IMR-90 (cell line): Measurements from ENCODE around the gene SUN5. TPM values are rescaled to one million over a fixed set of nuclear protein-coding genes. Genes with fewer than 3 reads are reported as not detected.

ENCODE experiments used
- ATAC-seq: fragments of 200-7000 bp; cut with Tn5 transposase; 2 replicates; pipeline ENCODE4 v1.9.1; 2020; ENCODE audit warnings: low read depth, mild to moderate bottlenecking, moderate library complexity
- BruUV-seq: library from RNA; stranded (reverse); fragments of 400-500 nt; replicated peaks from 2 replicates; lab custom pipeline; 2021; lab: Mats Ljungman, UMichigan
- CTCF ChIA-PET: fragments of 300-600 bp; formaldehyde crosslinking; extraction: SDS; loops from one replicate; lab custom pipeline; 2021; ENCODE audit warnings: antibody characterized with exemption; lab: Yijun Ruan, JAX
- POLR2A ChIA-PET: fragments of 300-600 bp; sonication (Branson Sonifier 250); formaldehyde crosslinking; loops from one replicate; lab custom pipeline; 2022; ENCODE audit warnings: antibody characterized with exemption; ENCODE audit not compliant: unreplicated experiment; lab: Charles Lee
- DNase-seq: peaks from one replicate; pipeline ENCODE4 v3.0.0; 2013
- H2AFZ ChIP-seq: replicated peaks from 2 replicates; pipeline ENCODE3; 2013; ENCODE audit warnings: low read length, mild to moderate bottlenecking; ENCODE audit not compliant: poor library complexity
- H2AK5ac ChIP-seq: 2 replicates; pipeline ENCODE4 v1.6.1; 2013; ENCODE audit warnings: low read depth, low read length, inconsistent platforms
- H2AK9ac ChIP-seq: replicated peaks from 2 replicates; pipeline ENCODE3; 2013; ENCODE audit warnings: mild to moderate bottlenecking, low read depth, low read length, moderate library complexity; ENCODE audit not compliant: poor library complexity
- H2BK120ac ChIP-seq: 2 replicates; pipeline ENCODE4 v1.6.1; 2013; ENCODE audit warnings: low read depth, low read length, inconsistent platforms
- H2BK15ac ChIP-seq: 3 replicates; pipeline ENCODE4 v1.6.1; 2013; ENCODE audit warnings: low read depth, low read length, inconsistent platforms
- H2BK20ac ChIP-seq: 2 replicates; pipeline ENCODE4 v1.6.1; 2013; ENCODE audit warnings: low read depth, mild to moderate bottlenecking, inconsistent platforms, low read length, moderate library complexity
- H2BK5ac ChIP-seq: 2 replicates; pipeline ENCODE4 v1.6.1; 2013; ENCODE audit warnings: mild to moderate bottlenecking, low read depth, low read length, inconsistent platforms; ENCODE audit not compliant: poor library complexity, severe bottlenecking
- H3K14ac ChIP-seq: replicated peaks from 2 replicates; pipeline ENCODE4 v1.6.1; 2013; ENCODE audit warnings: low read depth, low read length, inconsistent platforms
- H3K18ac ChIP-seq: 2 replicates; pipeline ENCODE4 v1.6.1; 2013; ENCODE audit warnings: low read depth, low read length, control low read depth
- H3K23ac ChIP-seq: 2 replicates; pipeline ENCODE4 v1.6.1; 2013; ENCODE audit warnings: low read depth, low read length, inconsistent platforms
- H3K27ac ChIP-seq: 2 replicates; pipeline ENCODE4 v1.5.1; 2013; ENCODE audit warnings: mild to moderate bottlenecking, control low read depth, low read length; ENCODE audit not compliant: insufficient read depth
- H3K27me3 ChIP-seq: 2 replicates; pipeline ENCODE4 v1.6.1; 2013; ENCODE audit warnings: low read length; ENCODE audit not compliant: control insufficient read depth, insufficient read depth
- H3K36me3 ChIP-seq: 2 replicates; pipeline ENCODE4 v1.6.1; 2013; ENCODE audit warnings: low read length, mixed read lengths; ENCODE audit not compliant: control insufficient read depth, insufficient read depth
- H3K4ac ChIP-seq: 2 replicates; pipeline ENCODE4 v1.6.1; 2013; ENCODE audit warnings: low read depth, low read length, inconsistent platforms
- H3K4me1 ChIP-seq: 2 replicates; pipeline ENCODE4 v1.6.1; 2013; ENCODE audit warnings: low read length, mixed read lengths; ENCODE audit not compliant: control insufficient read depth, insufficient read depth
- H3K4me2 ChIP-seq: 2 replicates; pipeline ENCODE4 v1.6.1; 2013; ENCODE audit warnings: low read depth, mild to moderate bottlenecking, control low read depth, low read length, moderate library complexity
- H3K4me3 ChIP-seq: 2 replicates; pipeline ENCODE4 v1.5.1; 2013; ENCODE audit warnings: low read depth, mild to moderate bottlenecking, control low read depth, low read length, moderate library complexity; ENCODE audit not compliant: insufficient read depth
- H3K56ac ChIP-seq: 2 replicates; pipeline ENCODE4 v1.6.1; 2013; ENCODE audit warnings: low read length, inconsistent platforms; ENCODE audit not compliant: insufficient read depth; ENCODE audit errors: extremely low read depth
- H3K79me1 ChIP-seq, 2 experiments: 2 replicates each; pipeline ENCODE4 v1.6.1; 2013; ENCODE audit warnings: low read length in 2 of 2, inconsistent platforms in 1 of 2, low read depth in 1 of 2
- H3K9ac ChIP-seq: 2 replicates; pipeline ENCODE4 v1.6.1; 2013; ENCODE audit warnings: low read depth, low read length, control low read depth
- H3K9me1 ChIP-seq: 2 replicates; pipeline ENCODE4 v1.6.1; 2013; ENCODE audit warnings: low read length, inconsistent platforms; ENCODE audit not compliant: insufficient read depth
- H3K9me3 ChIP-seq: 2 replicates; pipeline ENCODE4 v1.6.1; 2013; ENCODE audit warnings: low read length; ENCODE audit not compliant: control insufficient read depth, insufficient read depth
- H4K20me1 ChIP-seq: 2 replicates; pipeline ENCODE4 v1.6.1; 2013; ENCODE audit warnings: low read length, inconsistent platforms; ENCODE audit not compliant: insufficient read depth
- H4K5ac ChIP-seq: 2 replicates; pipeline ENCODE4 v1.6.1; 2013; ENCODE audit warnings: mild to moderate bottlenecking, low read depth, low read length, control low read depth
- H4K8ac ChIP-seq, 2 experiments: 2 replicates each; pipeline ENCODE4 v1.6.1; 2013; ENCODE audit warnings: low read depth in 2 of 2, low read length in 2 of 2, control low read depth in 1 of 2, inconsistent platforms in 1 of 2
- H4K91ac ChIP-seq: 2 replicates; pipeline ENCODE4 v1.6.1; 2013; ENCODE audit warnings: low read depth, low read length, inconsistent platforms; ENCODE audit not compliant: insufficient read depth
- BHLHE40 ChIP-seq: fragments of 150-350 bp; IDR thresholded peaks from 2 replicates; pipeline ENCODE4 v1.6.1; 2016; ENCODE audit warnings: mild to moderate bottlenecking, low read depth, low read length
- MAFK ChIP-seq: IDR thresholded peaks from 2 replicates; pipeline ENCODE4 v1.6.1; 2012; ENCODE audit warnings: low read depth, low read length, improper control_type of control experiment
- MAZ ChIP-seq: IDR thresholded peaks from 2 replicates; pipeline ENCODE4 v1.6.1; 2012; ENCODE audit warnings: low read depth, mild to moderate bottlenecking, low read length, improper control_type of control experiment, moderate library complexity, borderline replicate concordance
- RAD21 ChIP-seq: IDR thresholded peaks from 2 replicates; pipeline ENCODE4 v1.6.1; 2012; ENCODE audit warnings: low read length, improper control_type of control experiment
- WGBS, 2 experiments: methylation state at CpG; one replicate each; pipeline versions ENCODE4 v1.1.5 to v1.1.7; 2013; ENCODE audit warnings: missing lambda C conversion rate in 2 of 2; ENCODE audit not compliant: insufficient read length in 1 of 2; ENCODE audit errors: extremely low coverage in 2 of 2; 5-methylcytosine and 5-hydroxymethylcytosine counted together
- dilution Hi-C: fragments of 300-500 bp; cut with HindIII; formaldehyde crosslinking; loops from one replicate; pipeline ENCODE4 v1.14.3; 2018; ENCODE audit warnings: low sequenced_read_pairs; ENCODE audit not compliant: unreplicated experiment
- in situ Hi-C: fragments of 300-500 bp; cut with MboI; formaldehyde crosslinking; loops from 3 replicates; pipeline ENCODE4 v1.14.3; 2019; ENCODE audit warnings: low sequenced_read_pairs, inconsistent platforms, mixed read lengths
- intact Hi-C: fragments of 100-400 bp; cut with micrococcal nuclease; formaldehyde crosslinking; loops from 2 replicates; pipeline ENCODE4 v1.10.0; 2022
- polyA plus RNA-seq, 3 experiments: library from polyadenylated mRNA; depleted of rRNA; stranded (reverse); fragments of >200 nt; gene quantifications; 2 replicates each; pipeline ENCODE4 v1.2.3, GENCODE V29; 2012; ENCODE audit warnings: low replicate concordance in 1 of 3
- total RNA-seq: library from RNA; depleted of rRNA; stranded (reverse); fragments of >200 nt; gene quantifications from 2 replicates; pipeline ENCODE4 v1.2.3, GENCODE V29; 2012
- TF ChIP-seq, protein P1 (sequence below): conservative IDR thresholded peaks from 2 replicates; pipeline ENCODE4 v1.5.1; 2012; ENCODE audit warnings: mild to moderate bottlenecking, low read depth, low read length, improper control_type of control experiment
- TF ChIP-seq, protein P2 (sequence below): fragments of 150-350 bp; IDR thresholded peaks from 2 replicates; pipeline ENCODE4 v1.6.1; 2017; ENCODE audit warnings: mild to moderate bottlenecking, antibody characterized with exemption, low read length, low read depth

SUN5 gene
- total and polyA plus RNA-seq, 2 of the 4 experiments (the other 2 are of a cell fraction), result not detected

DNA sequence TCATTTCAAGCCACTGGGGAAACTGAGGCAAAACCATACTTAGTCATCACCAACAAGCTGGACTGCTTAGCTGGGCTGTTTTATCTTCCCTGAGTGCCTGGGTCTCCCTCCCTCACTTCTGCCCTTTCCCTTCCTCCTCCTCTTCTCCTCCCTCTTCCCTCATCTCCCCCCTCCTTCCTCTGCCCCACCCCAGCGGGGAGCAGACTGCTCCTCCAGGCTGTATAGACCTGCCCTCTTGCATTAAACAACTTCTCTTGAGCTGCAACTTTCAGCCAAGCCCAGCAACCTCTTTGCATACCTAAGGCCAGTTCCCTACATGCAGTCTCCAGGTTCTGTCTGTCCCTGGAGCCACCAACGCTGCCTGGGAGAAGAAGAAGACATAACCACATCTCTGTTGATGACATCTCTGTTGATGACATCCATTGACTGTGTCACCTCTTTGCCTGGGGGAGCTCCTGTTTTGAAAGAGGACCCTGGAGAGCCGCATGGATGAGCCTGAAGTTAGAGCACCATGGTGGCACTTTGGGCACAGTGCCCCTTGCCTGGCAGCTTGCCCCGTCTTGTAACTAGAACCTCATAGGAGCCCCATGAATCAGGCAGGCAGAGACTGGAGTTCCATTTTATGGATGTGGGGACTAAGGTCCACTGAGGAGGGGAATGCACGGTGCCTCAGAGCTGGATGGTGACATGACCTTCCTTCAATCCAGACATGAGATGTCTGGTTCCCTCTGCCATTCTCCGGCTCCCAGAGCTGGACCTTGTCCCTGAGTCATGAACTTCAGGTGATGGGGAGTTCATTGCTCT, 19.4 kb upstream of the SUN5 start:
- Histone ChIP-seq H2AFZ (no peak overlapping the region), H2AK9ac (no peak overlapping the region), H3K4me3 (no peak overlapping the region), H2AK5ac (no peak overlapping the region), H2BK20ac (no peak overlapping the region), H4K8ac (no peak overlapping the region), H3K18ac (no peak overlapping the region), H3K27me3 (no peaks in the 10 kb centered on the region), H3K79me1 (no peaks in the 10 kb centered on the region), H3K9ac (no peak overlapping the region), H3K4ac (no peak overlapping the region), H4K20me1 (no peaks in the 10 kb centered on the region), H3K56ac (no peak overlapping the region), H4K91ac (no peak overlapping the region), H2BK15ac (no peak overlapping the region), H3K4me2 (no peak overlapping the region), H3K14ac (no peak overlapping the region), H2BK120ac (no peak overlapping the region), H3K27ac (no peak overlapping the region), H3K23ac (no peak overlapping the region), H3K9me3 (no peaks in the 10 kb centered on the region), H3K4me1 (no peaks in the 10 kb centered on the region), H2BK5ac (no peak overlapping the region), H3K36me3 (no peaks in the 10 kb centered on the region), H4K5ac (no peak overlapping the region), H3K9me1 (no peaks in the 10 kb centered on the region)
- in situ Hi-C loops (no loop called here), intact Hi-C loops (no loop called here), dilution Hi-C loops (no loop called here)
- no TSS peak for BruUV-seq
- TF ChIP-seq RAD21 (no peak), BHLHE40 (no peak), MAZ (no peak), MAFK (no peak)
- TF ChIP-seq, protein P1, sequence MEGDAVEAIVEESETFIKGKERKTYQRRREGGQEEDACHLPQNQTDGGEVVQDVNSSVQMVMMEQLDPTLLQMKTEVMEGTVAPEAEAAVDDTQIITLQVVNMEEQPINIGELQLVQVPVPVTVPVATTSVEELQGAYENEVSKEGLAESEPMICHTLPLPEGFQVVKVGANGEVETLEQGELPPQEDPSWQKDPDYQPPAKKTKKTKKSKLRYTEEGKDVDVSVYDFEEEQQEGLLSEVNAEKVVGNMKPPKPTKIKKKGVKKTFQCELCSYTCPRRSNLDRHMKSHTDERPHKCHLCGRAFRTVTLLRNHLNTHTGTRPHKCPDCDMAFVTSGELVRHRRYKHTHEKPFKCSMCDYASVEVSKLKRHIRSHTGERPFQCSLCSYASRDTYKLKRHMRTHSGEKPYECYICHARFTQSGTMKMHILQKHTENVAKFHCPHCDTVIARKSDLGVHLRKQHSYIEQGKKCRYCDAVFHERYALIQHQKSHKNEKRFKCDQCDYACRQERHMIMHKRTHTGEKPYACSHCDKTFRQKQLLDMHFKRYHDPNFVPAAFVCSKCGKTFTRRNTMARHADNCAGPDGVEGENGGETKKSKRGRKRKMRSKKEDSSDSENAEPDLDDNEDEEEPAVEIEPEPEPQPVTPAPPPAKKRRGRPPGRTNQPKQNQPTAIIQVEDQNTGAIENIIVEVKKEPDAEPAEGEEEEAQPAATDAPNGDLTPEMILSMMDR, result no peak
- TF ChIP-seq, protein P2, sequence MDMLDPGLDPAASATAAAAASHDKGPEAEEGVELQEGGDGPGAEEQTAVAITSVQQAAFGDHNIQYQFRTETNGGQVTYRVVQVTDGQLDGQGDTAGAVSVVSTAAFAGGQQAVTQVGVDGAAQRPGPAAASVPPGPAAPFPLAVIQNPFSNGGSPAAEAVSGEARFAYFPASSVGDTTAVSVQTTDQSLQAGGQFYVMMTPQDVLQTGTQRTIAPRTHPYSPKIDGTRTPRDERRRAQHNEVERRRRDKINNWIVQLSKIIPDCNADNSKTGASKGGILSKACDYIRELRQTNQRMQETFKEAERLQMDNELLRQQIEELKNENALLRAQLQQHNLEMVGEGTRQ, result no peak
- no peak for ATAC-seq
- no peak for DNase-seq
- POLR2A ChIA-PET, result no interaction called here
- CTCF ChIA-PET, result no interaction called here
- 28% methylated on average over 2 of the region's 6 CpGs; no CpG with 5 or more reads in 1 of the 2 experiments for WGBS, 2 experiments
